GM19193 (cell line): ENCODE results near the gene PSMG3.

Source experiments
- POLR2A ChIP-seq: IDR thresholded peaks from 4 replicates; pipeline ENCODE4 v1.6.1; 2011; ENCODE audit not compliant: insufficient read depth, insufficient read length; ENCODE audit errors: extremely low read depth

PSMG3 gene

DNA sequence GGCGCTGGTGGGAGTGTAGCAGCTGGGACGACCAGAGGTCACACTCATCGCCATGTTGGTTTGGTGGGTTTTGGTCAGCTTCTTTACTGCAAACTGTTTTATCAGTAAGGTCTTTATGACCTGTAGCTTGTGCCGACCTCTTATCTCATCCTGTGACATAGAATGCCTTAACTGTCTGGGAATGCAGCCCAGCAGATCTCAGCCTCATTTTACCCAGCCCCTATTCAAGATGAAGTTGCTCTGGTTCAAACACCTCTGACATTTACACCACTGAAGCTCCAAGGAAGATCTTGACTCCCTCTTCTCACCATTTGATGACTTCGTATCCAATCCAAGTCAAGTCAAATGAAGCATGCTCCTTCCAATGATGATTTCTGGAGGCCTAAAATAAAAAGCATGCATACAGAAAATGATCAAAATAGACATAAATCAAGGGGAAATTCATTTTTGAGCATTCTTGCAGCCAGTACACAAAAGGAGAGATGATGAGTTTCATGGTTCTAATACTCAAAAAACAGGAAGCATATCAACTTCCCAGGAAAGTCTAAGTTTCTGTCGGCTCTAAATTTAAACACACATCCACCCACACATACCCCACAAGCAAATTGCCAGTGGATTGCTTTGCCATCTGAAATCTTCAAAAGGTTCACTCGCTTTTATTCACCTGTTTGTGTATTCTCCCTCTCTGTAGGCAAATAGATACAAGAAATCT lies 2.4 kb upstream of the PSMG3 start:
- no peak for TF ChIP-seq POLR2A

DNA sequence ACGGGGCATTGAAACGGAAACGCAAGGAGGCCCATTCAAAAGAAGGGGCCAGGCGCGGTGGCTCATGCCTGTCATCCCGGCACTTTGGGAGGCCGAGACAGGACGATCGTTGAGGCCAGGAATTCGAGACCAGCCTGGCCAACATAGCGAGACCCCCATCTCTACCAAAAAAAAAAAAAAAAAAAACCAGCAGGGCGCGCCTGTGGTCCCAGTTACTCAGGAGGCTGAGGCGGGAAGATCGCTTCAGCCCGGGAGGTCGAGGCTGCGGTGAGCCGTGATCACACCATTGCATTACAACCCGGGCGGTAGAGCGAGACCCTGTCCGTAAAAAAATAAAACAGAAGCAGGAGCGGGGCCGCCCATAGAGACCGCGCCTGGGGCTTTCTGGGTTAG lies 396 bp downstream of the PSMG3 start:
- TF ChIP-seq POLR2A = no peak

DNA sequence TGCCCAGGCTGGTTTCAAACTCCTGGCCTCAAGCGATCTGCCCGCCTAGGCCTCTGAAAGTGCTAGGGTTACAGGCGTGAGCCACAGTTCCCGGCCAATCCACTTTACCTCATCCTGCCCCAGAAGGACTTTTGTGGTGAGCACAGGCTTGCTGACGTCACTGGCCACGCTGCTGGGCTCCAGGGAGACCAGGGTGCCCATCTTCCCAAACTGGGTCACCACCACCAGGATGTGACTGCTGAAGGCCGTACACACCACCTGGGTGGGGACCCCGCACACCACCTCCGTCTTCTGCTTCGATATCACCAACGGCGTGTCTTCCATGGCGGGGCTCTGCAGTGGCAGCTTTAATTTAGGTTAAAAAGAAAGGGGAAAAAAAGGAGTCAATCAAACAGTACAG lies 816 bp downstream of the PSMG3 start:
- no peak for TF ChIP-seq POLR2A

DNA sequence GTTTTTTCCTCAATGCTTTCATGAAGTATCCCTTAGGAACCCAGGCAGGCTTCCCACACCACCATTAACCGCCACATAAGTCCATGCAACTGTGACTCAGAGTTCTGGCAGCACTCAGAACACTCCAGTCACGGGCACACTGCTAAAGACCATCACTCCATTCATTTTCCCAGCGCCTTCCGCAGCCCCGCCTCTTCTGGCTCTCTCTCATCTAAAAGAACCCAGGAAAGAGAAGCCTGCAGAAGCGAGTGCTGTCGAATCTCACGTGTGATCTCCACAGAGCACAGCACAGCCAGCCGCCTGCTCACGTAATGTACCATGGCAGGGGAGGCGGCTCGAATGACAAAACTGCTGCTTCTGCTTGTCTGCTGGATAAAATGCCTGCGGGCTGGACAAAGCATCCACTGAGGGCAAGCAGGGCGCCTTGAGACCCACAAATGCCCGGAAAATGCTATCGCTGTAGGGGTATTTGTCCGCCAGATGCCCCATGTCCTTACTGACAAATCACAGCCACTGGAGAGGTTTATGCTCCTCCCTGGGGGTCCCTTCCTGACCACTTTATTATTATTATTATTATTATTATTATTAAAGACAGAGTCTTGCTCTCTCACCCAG lies 1.8 kb downstream of the PSMG3 start:
- no peak for TF ChIP-seq POLR2A

DNA sequence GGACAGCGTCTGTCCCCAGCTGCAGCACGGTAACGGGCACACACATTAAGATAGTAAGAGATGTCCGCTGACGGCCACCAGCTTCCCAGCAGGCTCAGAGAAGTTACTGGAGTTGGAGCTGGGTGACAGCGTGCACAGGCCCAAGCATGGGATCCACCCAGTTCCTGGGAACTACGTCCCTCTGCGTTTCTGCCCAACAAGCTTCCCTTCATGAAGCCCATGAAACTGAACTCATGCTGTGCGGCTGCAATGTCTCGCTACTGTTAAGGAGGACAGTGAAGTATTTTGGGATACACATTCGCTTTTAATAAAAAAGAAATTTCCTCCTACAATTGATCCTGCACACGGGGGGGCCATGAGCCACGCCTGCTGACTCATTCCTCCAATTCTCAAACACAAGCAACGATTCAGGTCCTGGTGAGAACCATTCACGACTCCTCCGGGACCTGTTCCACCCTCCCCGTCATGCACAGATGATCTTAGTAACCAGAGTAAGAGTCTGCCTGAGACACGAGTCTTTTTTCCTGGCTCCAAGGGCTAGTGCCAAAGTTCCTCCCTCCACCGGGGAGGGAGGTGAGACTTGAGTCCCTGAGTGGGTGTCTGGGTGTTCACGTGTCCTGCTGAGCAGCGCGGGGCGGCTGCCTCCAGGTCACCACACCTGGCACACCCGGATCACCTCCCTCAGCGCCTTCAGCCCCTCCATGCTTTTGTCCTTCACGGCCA lies 2.6 kb downstream of the PSMG3 start:
- no peak for TF ChIP-seq POLR2A

DNA sequence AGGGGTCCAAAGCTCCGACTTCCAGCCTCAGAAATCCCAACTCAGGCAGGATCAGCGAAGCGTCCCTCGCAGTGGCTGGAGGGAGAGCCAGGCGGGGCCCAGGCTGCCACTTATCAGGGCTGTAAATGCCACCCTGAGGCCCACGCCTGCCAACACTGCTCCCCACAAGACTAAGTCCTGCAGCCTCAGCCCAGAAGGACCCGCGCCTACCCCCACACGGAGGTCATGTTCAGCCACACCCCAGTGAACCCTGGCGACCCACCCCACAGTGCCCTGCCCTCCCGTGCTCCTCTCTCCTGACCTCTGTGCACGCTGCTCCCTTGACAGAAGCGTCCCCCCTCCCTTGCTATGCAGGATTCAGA lies 3.2 kb downstream of the PSMG3 start:
- no peak for TF ChIP-seq POLR2A

DNA sequence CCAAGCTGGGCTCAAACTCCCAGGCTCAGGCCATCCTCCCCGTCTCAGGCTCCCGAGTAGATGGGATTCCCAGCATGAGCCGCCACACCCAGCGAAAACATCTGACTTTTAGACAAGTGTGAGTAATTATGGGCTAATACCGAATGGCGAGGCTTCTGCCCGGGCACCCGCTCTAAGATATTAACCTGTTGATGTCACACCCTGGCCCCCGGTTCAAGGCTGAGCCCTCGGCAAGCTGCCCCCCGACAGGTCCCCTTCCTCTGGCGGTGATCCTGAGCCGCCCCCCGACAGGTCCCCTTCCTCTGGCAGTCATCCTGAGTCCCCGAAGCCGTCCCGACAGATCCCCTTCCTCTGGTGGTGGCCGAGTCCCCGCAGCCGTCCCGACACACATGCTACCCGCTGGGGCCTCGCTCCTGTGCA lies 5.2 kb downstream of the PSMG3 start:
- TF ChIP-seq POLR2A = no peak

DNA sequence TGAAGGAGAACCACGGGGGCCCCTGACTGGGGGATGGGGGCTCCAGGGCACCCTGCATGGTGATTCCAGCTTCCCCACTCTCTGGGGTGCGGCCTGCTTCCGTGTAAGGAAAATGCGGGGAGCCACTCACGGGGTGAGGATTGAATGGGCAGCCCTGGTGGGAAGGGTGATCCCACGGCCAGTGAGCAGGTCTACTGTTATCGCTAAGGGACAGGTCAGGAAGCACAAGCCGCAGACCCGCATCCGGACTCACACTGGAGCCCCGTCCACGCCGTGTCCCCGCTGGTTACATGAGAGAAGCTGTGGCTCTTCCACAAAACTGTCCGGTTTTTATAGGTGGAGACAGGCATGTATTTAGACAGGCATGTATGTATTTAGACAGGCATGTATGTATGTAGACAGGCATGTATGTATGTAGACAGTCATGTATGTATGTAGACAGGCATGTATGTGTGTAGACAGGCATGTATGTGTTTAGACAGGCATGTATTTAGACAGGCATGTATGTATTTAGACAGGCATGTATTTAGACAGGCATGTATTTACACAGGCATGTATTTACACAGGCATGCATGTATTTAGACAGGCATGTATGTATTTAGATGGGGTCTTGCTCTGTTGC lies 5.7 kb downstream of the PSMG3 start:
- no peak for TF ChIP-seq POLR2A

DNA sequence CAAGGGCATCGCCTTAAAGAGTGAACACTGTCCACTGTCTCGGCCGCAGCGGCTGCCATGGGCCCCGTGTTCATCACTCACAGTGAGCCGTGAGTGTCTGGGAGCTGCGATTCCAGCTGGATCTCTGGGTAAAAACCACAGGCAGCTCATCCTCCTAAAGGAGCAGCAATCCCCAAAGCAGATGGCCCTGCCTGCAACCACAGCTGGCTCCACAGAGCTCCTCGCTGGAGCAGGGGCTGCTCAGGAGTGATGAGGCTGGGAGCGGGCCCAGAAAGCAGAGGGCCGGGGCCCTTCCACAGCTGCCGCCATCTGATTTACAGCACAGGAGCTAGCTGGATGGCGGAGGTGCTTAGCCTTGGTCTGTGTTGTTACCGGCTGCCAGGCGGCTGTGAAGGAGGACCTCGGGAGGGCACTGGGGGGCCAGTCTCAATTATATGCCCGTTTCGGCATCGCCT lies 7.2 kb downstream of the PSMG3 start:
- no peak for TF ChIP-seq POLR2A

DNA sequence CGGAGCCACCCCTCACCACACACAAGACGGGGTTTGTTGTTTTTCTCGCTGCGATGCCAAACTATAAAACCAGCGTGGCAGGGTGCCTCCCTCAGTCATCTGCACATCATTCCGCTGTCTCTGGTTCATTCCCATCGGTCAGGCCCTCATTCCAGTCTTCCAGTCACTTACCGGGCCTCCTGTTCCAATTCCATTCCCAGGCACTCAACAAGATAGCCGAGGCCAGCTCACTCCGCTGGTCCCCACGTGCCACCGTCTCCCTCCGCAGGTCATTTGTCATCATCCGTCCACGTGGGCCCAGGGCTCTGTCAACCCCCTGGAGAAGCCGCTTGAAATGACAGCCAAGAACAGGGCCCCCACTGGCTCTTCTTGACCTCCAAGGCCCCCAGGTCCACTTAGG lies 7.7 kb downstream of the PSMG3 start:
- no peak for TF ChIP-seq POLR2A

DNA sequence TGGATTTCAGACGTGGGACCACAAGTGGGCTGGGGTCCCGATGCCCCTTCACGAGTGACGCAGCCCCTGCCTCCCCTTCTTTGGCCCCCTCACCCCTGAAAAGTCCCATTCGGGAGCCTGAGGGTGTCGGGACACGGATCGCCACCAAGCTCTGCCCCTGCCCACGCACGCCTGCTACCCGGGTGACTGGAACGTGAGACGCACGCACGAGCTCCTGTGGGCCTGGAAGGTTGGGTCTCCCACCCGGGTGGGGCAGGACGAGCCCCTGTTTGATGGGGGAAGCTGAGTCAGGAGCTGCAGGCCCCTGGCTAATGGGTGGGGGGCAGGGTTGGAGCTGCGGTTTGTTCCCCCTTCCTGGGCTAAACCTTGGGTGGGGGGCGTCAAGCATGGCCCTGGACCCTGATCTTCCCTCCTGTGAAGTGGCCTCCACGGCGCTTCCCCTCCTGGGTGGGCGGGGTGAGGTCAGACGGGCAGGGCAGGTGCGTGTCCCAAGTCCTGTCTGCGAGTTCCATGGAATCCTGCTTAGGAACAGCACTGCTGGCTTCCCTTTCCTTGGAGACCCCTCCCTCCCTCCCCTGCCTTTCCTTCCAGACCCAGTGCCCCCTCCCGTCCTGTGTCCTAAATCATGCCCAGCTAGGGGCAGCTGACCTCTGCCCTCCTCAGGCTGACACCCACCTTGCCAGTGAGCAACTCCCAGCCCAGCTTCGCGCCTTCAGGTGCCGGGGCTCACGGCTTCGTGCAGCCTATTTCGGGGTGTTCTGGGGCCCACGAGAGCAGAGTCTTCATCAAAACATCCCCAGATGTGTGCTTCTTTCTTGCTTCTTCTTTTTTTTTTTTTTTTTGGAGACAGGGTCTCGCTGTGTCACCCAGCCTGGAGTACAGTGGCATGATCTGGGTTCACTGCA lies 8.5 kb downstream of the PSMG3 start:
- no peak for TF ChIP-seq POLR2A

DNA sequence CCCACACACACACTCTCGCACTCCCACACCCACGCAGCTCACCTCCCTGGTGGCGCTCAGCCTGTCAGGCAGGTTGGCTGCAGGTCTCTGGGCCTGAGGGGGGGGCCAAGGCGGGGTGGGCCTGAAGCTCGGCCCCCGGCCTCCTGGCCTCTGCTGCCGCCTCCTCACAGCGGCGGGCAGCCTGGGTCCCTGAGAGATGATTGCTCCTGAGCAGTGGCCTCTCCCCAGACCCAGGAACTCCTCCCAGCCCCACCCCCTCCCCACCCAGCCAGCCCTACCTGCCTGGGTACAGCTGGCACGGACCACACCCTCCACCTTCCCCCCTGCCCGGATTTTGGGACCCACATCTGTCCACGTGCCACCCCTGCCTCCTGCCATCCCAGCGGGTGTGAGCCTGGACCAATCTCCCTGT lies 9.2 kb downstream of the PSMG3 start:
- no peak for TF ChIP-seq POLR2A

DNA sequence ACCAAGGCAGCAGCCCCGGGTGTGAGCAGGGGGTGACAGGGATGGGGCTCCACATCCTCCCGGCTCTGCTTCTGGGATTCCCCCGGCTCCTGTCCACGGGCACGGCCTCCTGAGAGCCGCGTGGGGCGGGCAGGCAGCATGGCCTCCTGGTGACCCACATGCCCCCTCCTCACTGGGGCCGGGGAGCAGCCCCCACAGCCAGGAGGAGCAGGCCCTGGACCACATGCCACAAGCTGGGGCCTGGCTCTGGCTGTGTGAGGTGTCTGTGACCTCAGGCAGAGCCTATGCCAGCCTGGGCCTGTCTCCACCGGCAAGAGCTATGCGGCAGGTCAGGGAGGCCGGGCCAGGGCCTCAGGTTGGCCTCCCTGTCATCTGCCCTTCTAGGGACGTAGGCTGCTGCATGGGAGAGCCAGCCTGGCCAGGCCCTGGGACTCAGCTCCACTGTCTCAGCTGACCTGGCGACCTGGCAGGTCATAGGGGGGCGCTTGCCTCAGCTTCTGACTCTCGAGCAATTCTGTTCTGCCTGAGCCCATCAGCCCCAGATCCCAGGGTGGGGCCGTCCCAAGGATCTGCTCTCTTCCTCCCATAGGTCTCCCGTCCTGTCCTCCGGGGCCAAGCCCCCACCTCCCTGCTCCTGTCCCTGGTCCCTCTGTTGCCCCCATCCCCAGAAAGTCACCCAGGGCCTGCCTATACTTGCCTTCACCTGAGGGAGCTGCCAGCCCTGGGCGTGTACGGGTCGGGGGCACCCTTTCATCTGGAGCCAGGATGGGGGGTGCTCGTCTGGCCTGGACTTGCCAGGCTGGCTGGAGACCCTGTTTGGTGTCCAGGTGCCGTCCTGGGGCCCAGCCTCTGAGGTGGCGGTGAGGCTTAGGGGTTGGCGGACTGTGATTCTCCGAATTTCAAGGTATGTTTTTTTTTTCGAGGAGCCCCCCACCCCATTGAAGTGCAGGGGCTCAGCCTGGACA lies 9.9 kb downstream of the PSMG3 start:
- TF ChIP-seq POLR2A = no peak
